GM19025 (cell line): ENCODE results near the gene AK1.
"Not testable (repeated sequence)": the region's sequence is repeated elsewhere in the genome, so short reads cannot be mapped to it uniquely, and the experiment has no call there.

Experiments used
- ATAC-seq: cut with Tn5 transposase; IDR thresholded peaks from one replicate; pipeline ENCODE4 v1.9.1; 2021; ENCODE audit warnings: mild to moderate bottlenecking, low read depth, moderate library complexity; ENCODE audit not compliant: unreplicated experiment

Gene AK1

GRCh38 chr9:127853312-127854183 lies 23.9 kb downstream of the AK1 start:
- ATAC-seq: no peak

- no peak for ATAC-seq
These were observed 24.6 kb downstream of the AK1 start for GRCh38 chr9:127852829-127853228.

- no peak for ATAC-seq
These were observed 27.1 kb downstream of the AK1 start for GRCh38 chr9:127850286-127850830.

- no peak for ATAC-seq
These were observed 28.5 kb downstream of the AK1 start for GRCh38 chr9:127848756-127849504.

GRCh38 chr9:127847833-127848755 lies 29.4 kb downstream of the AK1 start:
- no peak for ATAC-seq

GRCh38 chr9:127847178-127847510 lies 30.3 kb downstream of the AK1 start:
- no peak for ATAC-seq

- no peak for ATAC-seq
These were observed 30.9 kb downstream of the AK1 start for GRCh38 chr9:127846443-127847177.

GRCh38 chr9:127845619-127846018 lies 31.9 kb downstream of the AK1 start:
- ATAC-seq: not testable (repeated sequence)

GRCh38 chr9:127844821-127845359 lies 32.6 kb downstream of the AK1 start:
- ATAC-seq: no peak

- no peak for ATAC-seq
These were observed 36.2 kb downstream of the AK1 start for GRCh38 chr9:127841087-127841835.

- no peak for ATAC-seq
These were observed 38.9 kb downstream of the AK1 start for GRCh38 chr9:127838375-127839078.

- ATAC-seq: no peak
These were observed 40.1 kb downstream of the AK1 start for GRCh38 chr9:127837346-127837745.

- not testable (repeated sequence) for ATAC-seq
These were observed 40.9 kb downstream of the AK1 start for GRCh38 chr9:127836561-127836960.

GRCh38 chr9:127835991-127836516 lies 41.4 kb downstream of the AK1 start:
- ATAC-seq: no peak

GRCh38 chr9:127833555-127833954 lies 43.9 kb downstream of the AK1 start:
- no peak for ATAC-seq

GRCh38 chr9:127832248-127832647 lies 45.2 kb downstream of the AK1 start:
- no peak for ATAC-seq

- no peak for ATAC-seq
These were observed 48.1 kb downstream of the AK1 start for GRCh38 chr9:127829205-127829906.
